Keratinocyte (primary cell): Measurements from ENCODE around the gene ARHGAP10. TPM values are rescaled to one million over a fixed set of nuclear protein-coding genes. Genes with fewer than 3 reads are reported as not detected.
A peak's percentile ranks its signal among the peaks of the same experiment; 100 is the strongest.

ENCODE experiments used
- DNase-seq: peaks from one replicate; pipeline ENCODE4 v3.0.0-alpha.2; 2011; ENCODE audit warnings: low read depth, missing footprints, low spot score
- FAIRE-seq: peaks from 2 replicates; lab custom pipeline; 2011; peaks lifted over from hg19 to GRCh38; lab: Jason Lieb, UNC
- H2AFZ ChIP-seq: 2 replicates; pipeline ENCODE4 v1.6.0; 2012; ENCODE audit warnings: low read length, control low read depth, inconsistent platforms; ENCODE audit not compliant: control insufficient read depth
- H3K27ac ChIP-seq: 2 replicates; pipeline ENCODE4 v1.5.1; 2011; ENCODE audit warnings: low read length; ENCODE audit not compliant: control insufficient read depth, insufficient read depth
- H3K27me3 ChIP-seq: 3 replicates; pipeline ENCODE4 v1.6.0; 2011; ENCODE audit warnings: low read length; ENCODE audit not compliant: control insufficient read depth, insufficient read depth; ENCODE audit errors: extremely low read depth
- H3K36me3 ChIP-seq, 2 experiments: 2 replicates in 1 of 2; 3 replicates in 1 of 2; pipeline ENCODE4 v1.5.1; 2011; ENCODE audit warnings: low read length in 2 of 2, mild to moderate bottlenecking in 1 of 2; ENCODE audit not compliant: control insufficient read depth in 2 of 2, insufficient read depth in 2 of 2; ENCODE audit errors: extremely low read depth in 1 of 2
- H3K4me1 ChIP-seq: 3 replicates; pipeline ENCODE4 v1.5.1; 2011; ENCODE audit warnings: low read length; ENCODE audit not compliant: control insufficient read depth, insufficient read depth; ENCODE audit errors: extremely low read depth
- H3K4me2 ChIP-seq: 3 replicates; pipeline ENCODE4 v1.6.0; 2011; ENCODE audit warnings: low read depth, low read length; ENCODE audit not compliant: control insufficient read depth, insufficient read depth; ENCODE audit errors: extremely low read depth
- H3K4me3 ChIP-seq, 3 experiments: fragments of 200-600 bp in 1 of 3; sonication (generic) in 1 of 3; 2 replicates in 2 of 3; 3 replicates in 1 of 3; pipeline ENCODE4 v1.5.1; 2011 to 2016; ENCODE audit warnings: low read length in 3 of 3, mild to moderate bottlenecking in 3 of 3, control low read depth in 2 of 3, inconsistent platforms in 1 of 3, low read depth in 1 of 3, mixed read lengths in 1 of 3, mixed run types in 1 of 3, moderate library complexity in 1 of 3; ENCODE audit not compliant: control insufficient read depth in 2 of 3, insufficient read depth in 2 of 3; ENCODE audit errors: extremely low read depth in 1 of 3
- H3K79me2 ChIP-seq: 2 replicates; pipeline ENCODE4 v1.6.0; 2012; ENCODE audit warnings: low read length; ENCODE audit not compliant: control insufficient read depth, insufficient read depth
- H3K9ac ChIP-seq: 3 replicates; pipeline ENCODE4 v1.6.0; 2011; ENCODE audit warnings: low read length; ENCODE audit not compliant: control insufficient read depth, insufficient read depth; ENCODE audit errors: extremely low read depth
- H3K9me1 ChIP-seq: 3 replicates; pipeline ENCODE4 v1.6.0; 2011; ENCODE audit warnings: low read length; ENCODE audit not compliant: control insufficient read depth, insufficient read depth; ENCODE audit errors: extremely low read depth
- H3K9me3 ChIP-seq: 2 replicates; pipeline ENCODE4 v1.5.1; 2012; ENCODE audit warnings: low read depth, low read length; ENCODE audit not compliant: control insufficient read depth
- H4K20me1 ChIP-seq: 3 replicates; pipeline ENCODE4 v1.6.0; 2011; ENCODE audit warnings: low read length; ENCODE audit not compliant: control insufficient read depth, insufficient read depth; ENCODE audit errors: extremely low read depth
- EZH2 ChIP-seq: IDR thresholded peaks from one replicate; pipeline ENCODE4 v1.6.1; 2012; ENCODE audit warnings: inconsistent platforms, mild to moderate bottlenecking, low read length, moderate library complexity
- dilution Hi-C: fragments of 300-500 bp; cut with MboI; formaldehyde crosslinking; loops from one replicate; pipeline ENCODE4 v1.7.0; 2020; ENCODE audit warnings: low sequenced_read_pairs; ENCODE audit not compliant: extremely low pct_ligation_motif_present
- polyA plus RNA-seq, 5 experiments: library from polyadenylated mRNA; depleted of rRNA in 3 of 5; stranded (reverse) in 3 of 5; stranded (forward) in 1 of 5; unstranded in 1 of 5; fragments of >200 nt; gene quantifications; 1 replicate in 1 of 5; 2 replicates in 3 of 5; 3 replicates in 1 of 5; pipeline versions ENCODE4 v1.2.1 to v1.2.3, GENCODE V29; 2011 to 2012; ENCODE audit warnings: missing spikeins in 2 of 5, low read depth in 1 of 5, low replicate concordance in 1 of 5
- TF ChIP-seq, protein P1 (sequence below), 3 experiments: IDR thresholded peaks in 1 of 3; conservative IDR thresholded peaks in 1 of 3; optimal IDR thresholded peaks in 1 of 3; 2 replicates in 2 of 3; 3 replicates in 1 of 3; pipeline versions ENCODE3 to v1.5.1; 2011; ENCODE audit warnings: low read length in 3 of 3, mild to moderate bottlenecking in 3 of 3, moderate library complexity in 2 of 3, control low read depth in 1 of 3, inconsistent platforms in 1 of 3; ENCODE audit not compliant: insufficient read depth in 2 of 3; ENCODE audit errors: extremely low read depth in 1 of 3

The ARHGAP10 gene
- polyA plus RNA-seq, 1 donor (not counting 4 experiments of a cell fraction or from before 2014, with no cell fraction given), result 18.7 TPM

- H3K27ac ChIP-seq, result no peak overlapping the region
Observed at GRCh38 chr4:148029781-148030180, 297.9 kb downstream of the ARHGAP10 start.

DNA sequence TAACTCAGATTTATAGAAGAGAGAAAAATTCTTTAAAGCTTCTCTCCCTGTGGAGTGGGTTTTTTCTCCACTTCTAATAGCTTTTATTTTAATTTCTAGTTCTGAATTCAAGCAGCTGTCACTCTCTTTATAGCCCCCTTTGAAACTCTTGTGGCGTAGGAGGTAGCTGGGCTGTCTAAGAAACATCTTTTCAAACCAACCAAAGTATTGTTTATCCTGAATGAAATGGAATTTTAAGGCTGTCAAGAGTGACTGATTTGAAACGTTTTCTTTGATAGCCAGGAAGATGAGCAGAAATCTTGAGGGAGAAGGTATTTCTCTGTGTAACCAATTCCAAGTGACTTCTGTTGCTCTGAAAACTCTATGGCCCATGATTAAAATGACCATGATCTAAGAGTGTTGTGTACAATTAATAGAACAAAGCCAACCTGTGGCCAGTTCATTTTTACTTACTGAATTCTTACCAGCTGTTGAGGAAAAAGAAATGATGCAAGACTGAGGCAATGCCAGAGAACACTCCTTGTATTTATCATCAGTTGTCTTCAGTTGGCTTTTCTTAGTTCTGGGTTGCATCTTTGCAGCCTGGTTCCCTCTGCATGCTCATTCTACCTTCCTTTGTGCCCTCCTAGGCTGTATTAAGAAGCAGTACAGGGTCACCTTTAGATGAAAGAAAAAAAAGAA, 298.4 kb downstream of the ARHGAP10 start:
- Histone ChIP-seq H3K9me1 (no peaks in the 10 kb centered on the region), H3K4me1 (no peaks in the 10 kb centered on the region), H3K27me3 (no peaks in the 10 kb centered on the region), H4K20me1 (no peaks in the 10 kb centered on the region), H3K9me3 (no peaks in the 10 kb centered on the region), H3K27ac (peak overlapping the region; percentile 1), H3K36me3 (no peaks in the 10 kb centered on the region), H2AFZ (no peak overlapping the region), H3K79me2 (no peaks in the 10 kb centered on the region), H3K4me2 (no peak overlapping the region), H3K4me3 (no peak overlapping the region), H3K9ac (no peak overlapping the region)
- TF ChIP-seq, protein P1, sequence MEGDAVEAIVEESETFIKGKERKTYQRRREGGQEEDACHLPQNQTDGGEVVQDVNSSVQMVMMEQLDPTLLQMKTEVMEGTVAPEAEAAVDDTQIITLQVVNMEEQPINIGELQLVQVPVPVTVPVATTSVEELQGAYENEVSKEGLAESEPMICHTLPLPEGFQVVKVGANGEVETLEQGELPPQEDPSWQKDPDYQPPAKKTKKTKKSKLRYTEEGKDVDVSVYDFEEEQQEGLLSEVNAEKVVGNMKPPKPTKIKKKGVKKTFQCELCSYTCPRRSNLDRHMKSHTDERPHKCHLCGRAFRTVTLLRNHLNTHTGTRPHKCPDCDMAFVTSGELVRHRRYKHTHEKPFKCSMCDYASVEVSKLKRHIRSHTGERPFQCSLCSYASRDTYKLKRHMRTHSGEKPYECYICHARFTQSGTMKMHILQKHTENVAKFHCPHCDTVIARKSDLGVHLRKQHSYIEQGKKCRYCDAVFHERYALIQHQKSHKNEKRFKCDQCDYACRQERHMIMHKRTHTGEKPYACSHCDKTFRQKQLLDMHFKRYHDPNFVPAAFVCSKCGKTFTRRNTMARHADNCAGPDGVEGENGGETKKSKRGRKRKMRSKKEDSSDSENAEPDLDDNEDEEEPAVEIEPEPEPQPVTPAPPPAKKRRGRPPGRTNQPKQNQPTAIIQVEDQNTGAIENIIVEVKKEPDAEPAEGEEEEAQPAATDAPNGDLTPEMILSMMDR (optimal IDR thresholded peaks at IDR 0.05 in 1 of 3, IDR thresholded peaks at IDR 0.05 in 1 of 3, conservative IDR thresholded peaks at IDR 0.05 in 1 of 3; ENCODE audit: extremely low read depth in 1 of 3, insufficient read depth in 2 of 3, low read length in 3 of 3), result no peak
- TF ChIP-seq EZH2, result no peak
- dilution Hi-C loops, result no loop called here
- DNase-seq (no peak), FAIRE-seq (peak; percentile 13)

More at GRCh38 chr4:148029781-148030180, 297.9 kb downstream of the ARHGAP10 start:
- TF ChIP-seq, protein P1 (optimal IDR thresholded peaks at IDR 0.05 in 1 of 3, IDR thresholded peaks at IDR 0.05 in 1 of 3, conservative IDR thresholded peaks at IDR 0.05 in 1 of 3; ENCODE audit: extremely low read depth in 1 of 3, insufficient read depth in 2 of 3, low read length in 3 of 3), result no peak
- no peak for TF ChIP-seq EZH2
- FAIRE-seq, result no peak
- no peak for DNase-seq
- no peaks in the 10 kb centered on the region for H3K36me3 ChIP-seq
- H3K4me3 ChIP-seq, result no peak overlapping the region
- H3K4me1 ChIP-seq, result no peaks in the 10 kb centered on the region
- no peaks in the 10 kb centered on the region for H3K9me3 ChIP-seq
- H3K27me3 ChIP-seq, result no peaks in the 10 kb centered on the region
- no peaks in the 10 kb centered on the region for H3K9me1 ChIP-seq
- H3K79me2 ChIP-seq, result no peaks in the 10 kb centered on the region
- no peaks in the 10 kb centered on the region for H4K20me1 ChIP-seq
- H3K4me2 ChIP-seq, result no peak overlapping the region
- dilution Hi-C loops, result no loop called here
- H2AFZ ChIP-seq, result no peak overlapping the region
- no peak overlapping the region for H3K9ac ChIP-seq
